NT2/D1 (cell line): ENCODE results near the gene SGPL1.

Experiments
- YY1 ChIP-seq: IDR thresholded peaks from 2 replicates; pipeline ENCODE4 v1.6.1; 2011; ENCODE audit not compliant: insufficient read length, insufficient read depth
- ZNF274 ChIP-seq: IDR thresholded peaks from 2 replicates; pipeline ENCODE4 v1.6.1; 2011; ENCODE audit warnings: mild to moderate bottlenecking, low read depth, low read length

GRCh38 chr10:70845816-70846215, 30.1 kb downstream of the SGPL1 start:
- no peak for TF ChIP-seq YY1
- TF ChIP-seq ZNF274, result no peak
